A673 (cell line): ENCODE results near the gene ENAM.

Experiments used
- CTCF ChIP-seq: fragments of 300-800, 200-600 bp; sonication (generic); conservative IDR thresholded peaks from 2 replicates; pipeline ENCODE4 v1.5.1; 2017; ENCODE audit warnings: low read depth, mild to moderate bottlenecking, antibody characterized with exemption, low read length, moderate library complexity, mixed read lengths
- EZH2 ChIP-seq: fragments of 200-600 bp; sonication (generic); IDR thresholded peaks from 2 replicates; pipeline ENCODE4 v1.6.1; 2017; ENCODE audit warnings: borderline replicate concordance, low read depth, mild to moderate bottlenecking, mixed read lengths, antibody characterized with exemption, low read length; ENCODE audit not compliant: poor library complexity, severe bottlenecking

GRCh38 chr4:70651864-70652506 lies 23.4 kb downstream of the ENAM start:
- TF ChIP-seq EZH2: no peak
- TF ChIP-seq CTCF: peak; percentile 46
